22Rv1 (cell line): Measurements from ENCODE around the gene ITPR1.

Experiments used
- CTCF ChIP-seq: fragments of 450-650 bp; IDR thresholded peaks from 2 replicates; pipeline ENCODE4 v1.5.1; 2017; ENCODE audit warnings: mild to moderate bottlenecking
- ZFX ChIP-seq: fragments of 450-650 bp; IDR thresholded peaks from 2 replicates; pipeline ENCODE4 v1.6.1; 2017; ENCODE audit warnings: antibody characterized with exemption, borderline replicate concordance

- TF ChIP-seq CTCF (no peak), ZFX (no peak)
Observed at GRCh38 chr3:4816306-4816705, 323.2 kb downstream of the ITPR1 start.
